Measurements from ENCODE around the gene ISOC2. TPM values are rescaled to one million over a fixed set of nuclear protein-coding genes. Genes with fewer than 3 reads are reported as not detected.

The ISOC2 gene
- polyA plus RNA-seq, 2 of the 4 experiments (the other 2 are of a cell fraction) = 45.3 to 57.8 TPM

GRCh38 chr19:55486971-55487923 lies 25.8 kb upstream of the ISOC2 start (continued):
- TF ChIP-seq FOSB (CRISPR knock-in tag; IDR thresholded peaks at IDR 0.05) (no peak), POLR2AphosphoS2 (conservative IDR thresholded peaks at IDR 0.05; ENCODE audit: low read length) (no peak), HMGXB4 (CRISPR knock-in tag; IDR thresholded peaks at IDR 0.05; ENCODE audit: borderline replicate concordance) (no peak), FOXS1 (CRISPR knock-in tag; IDR thresholded peaks at IDR 0.05) (no peak), PBX3 (IDR thresholded peaks at IDR 0.05) (no peak), ZSCAN20 (CRISPR knock-in tag; IDR thresholded peaks at IDR 0.05) (no peak), GATA3 (IDR thresholded peaks at IDR 0.05; ENCODE audit: borderline replicate concordance) (peak; percentile 45; the same call in 1 of the 2 replicates), HDAC2 (IDR thresholded peaks at IDR 0.05) (no peak), RNF2 (IDR thresholded peaks at IDR 0.05; ENCODE audit: borderline replicate concordance, low read depth) (no peak), KDM5A (IDR thresholded peaks at IDR 0.05) (no peak), HEYL (CRISPR knock-in tag; IDR thresholded peaks at IDR 0.05) (no peak), MAX (IDR thresholded peaks at IDR 0.05) (peak; percentile 75), NR3C1 (IDR thresholded peaks at IDR 0.05) (no peak), JUN (IDR thresholded peaks at IDR 0.05) (no peak), HES2 (IDR thresholded peaks at IDR 0.05) (no peak), SMC3 (IDR thresholded peaks at IDR 0.05) (no peak), RARB (CRISPR knock-in tag; IDR thresholded peaks at IDR 0.05) (no peak), RFX5 (IDR thresholded peaks at IDR 0.05) (no peak), ZFP36 (IDR thresholded peaks at IDR 0.05; ENCODE audit: borderline replicate concordance, partially characterized antibody) (no peak), NPAS2 (CRISPR knock-in tag; IDR thresholded peaks at IDR 0.05; ENCODE audit: borderline replicate concordance) (no peak), CBX8 (IDR thresholded peaks at IDR 0.05) (no peak), ELK1 (IDR thresholded peaks at IDR 0.05; ENCODE audit: low read depth, low read length) (no peak)

Measured in A549 (cell line).